Measurements from ENCODE around the gene HOXC11. TPM values are rescaled to one million over a fixed set of nuclear protein-coding genes. Genes with fewer than 3 reads are reported as not detected.

The HOXC11 gene
- not detected for total RNA-seq
- long read RNA-seq: 0 reads

GRCh38 chr12:53972722-53973235 is at the start of gene HOXC11:
Gene HOXC11, plus strand, starts transcription at chr12:53973126. Its CDS starts 116 bp downstream, at chr12:53973242.
- DNase-seq (no peak), ATAC-seq (no peak)
- intact Hi-C loops (cut with micrococcal nuclease): no loop called here

GRCh38 chr12:53924521-53925405 is 48.2 kb upstream of the HOXC11 start:
- ATAC-seq (no peak), DNase-seq (no peak)
- intact Hi-C loops (cut with micrococcal nuclease): no loop called here

- intact Hi-C loops (cut with micrococcal nuclease): no loop called here
- no peak for DNase-seq
- ATAC-seq: no peak
Measured at GRCh38 chr12:53927220-53928029, 45.5 kb upstream of the HOXC11 start.

GRCh38 chr12:53928054-53928835 is 44.7 kb upstream of the HOXC11 start:
- no peak for DNase-seq
- ATAC-seq: no peak
- intact Hi-C loops (cut with micrococcal nuclease): no loop called here

- ATAC-seq (no peak), DNase-seq (no peak)
- intact Hi-C loops (cut with micrococcal nuclease): no loop called here
Measured at GRCh38 chr12:53929527-53929926, 43.4 kb upstream of the HOXC11 start.

- DNase-seq: no peak
- ATAC-seq: no peak
Measured at GRCh38 chr12:53930591-53931255, 42.2 kb upstream of the HOXC11 start.

GRCh38 chr12:53931844-53932581 is 40.9 kb upstream of the HOXC11 start:
- ATAC-seq (no peak), DNase-seq (no peak)
- intact Hi-C loops (cut with micrococcal nuclease): no loop called here

More at GRCh38 chr12:53930591-53931255, 42.2 kb upstream of the HOXC11 start:
- intact Hi-C loops (cut with micrococcal nuclease): no loop called here

GRCh38 chr12:53932915-53933314 is 40.0 kb upstream of the HOXC11 start:
- ATAC-seq (no peak), DNase-seq (no peak)
- intact Hi-C loops (cut with micrococcal nuclease): no loop called here

- ATAC-seq: no peak
- intact Hi-C loops (cut with micrococcal nuclease): no loop called here
- no peak for DNase-seq
Measured at GRCh38 chr12:53935383-53936341, 37.3 kb upstream of the HOXC11 start.

- intact Hi-C loops (cut with micrococcal nuclease): no loop called here
- DNase-seq (no peak), ATAC-seq (no peak)
Measured at GRCh38 chr12:53937099-53937498, 35.8 kb upstream of the HOXC11 start.

- ATAC-seq (no peak), DNase-seq (no peak)
- intact Hi-C loops (cut with micrococcal nuclease): no loop called here
Measured at GRCh38 chr12:53937596-53938325, 35.2 kb upstream of the HOXC11 start.

- intact Hi-C loops (cut with micrococcal nuclease): no loop called here
- DNase-seq (no peak), ATAC-seq (peak; percentile 12)
Measured at GRCh38 chr12:53938326-53939140, 34.4 kb upstream of the HOXC11 start, which contains the start of gene HOXC13. Gene HOXC13, plus strand, starts transcription at chr12:53938831. Its CDS starts 76 bp downstream, at chr12:53938907.

GRCh38 chr12:53939141-53940108 is 33.5 kb upstream of the HOXC11 start:
- no peak for ATAC-seq
- intact Hi-C loops (cut with micrococcal nuclease): no loop called here
- DNase-seq: no peak

- ATAC-seq: no peak
- intact Hi-C loops (cut with micrococcal nuclease): no loop called here
- no peak for DNase-seq
Measured at GRCh38 chr12:53940443-53941014, 32.4 kb upstream of the HOXC11 start.
